WI38 (cell line): ENCODE results near the gene TSPAN32.

ENCODE experiments used
- H3K4me3 ChIP-seq: 2 replicates; pipeline ENCODE4 v1.5.1; 2011; ENCODE audit warnings: low read depth, mild to moderate bottlenecking, control low read depth, low read length
- CTCF ChIP-seq: IDR thresholded peaks from 2 replicates; pipeline ENCODE4 v1.5.1; 2012; ENCODE audit warnings: low read depth, mild to moderate bottlenecking, control low read depth, low read length

The TSPAN32 gene

GRCh38 chr11:2272946-2273280, 28.9 kb upstream of the TSPAN32 start:
- no peak overlapping the region for H3K4me3 ChIP-seq
- no peak for TF ChIP-seq CTCF

DNA sequence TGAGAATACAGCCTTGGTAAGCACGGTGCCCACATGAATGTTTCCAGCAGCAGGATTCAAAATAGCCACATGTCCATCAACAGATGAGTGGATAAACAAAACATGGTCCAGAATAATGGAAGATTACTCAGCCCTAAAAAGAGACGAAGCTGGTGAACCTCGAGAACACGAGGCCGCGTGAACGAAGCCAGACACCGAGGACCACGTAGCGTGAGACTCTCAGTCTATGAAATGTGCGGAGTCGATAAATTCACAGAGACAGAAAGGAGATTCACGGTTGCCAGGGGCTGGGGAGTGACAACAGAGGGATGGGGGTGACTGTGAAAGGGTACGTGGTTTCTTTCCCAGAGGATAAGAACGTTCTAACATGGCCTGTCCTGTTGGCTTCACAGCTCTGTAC, 28.5 kb upstream of the TSPAN32 start:
- H3K4me3 ChIP-seq = no peak overlapping the region
- no peak for TF ChIP-seq CTCF

GRCh38 chr11:2273771-2274170, 28.0 kb upstream of the TSPAN32 start:
- H3K4me3 ChIP-seq = no peak overlapping the region
- no peak for TF ChIP-seq CTCF

- no peak overlapping the region for H3K4me3 ChIP-seq
- TF ChIP-seq CTCF = no peak
Measured at GRCh38 chr11:2275334-2276279, 26.2 kb upstream of the TSPAN32 start.

DNA sequence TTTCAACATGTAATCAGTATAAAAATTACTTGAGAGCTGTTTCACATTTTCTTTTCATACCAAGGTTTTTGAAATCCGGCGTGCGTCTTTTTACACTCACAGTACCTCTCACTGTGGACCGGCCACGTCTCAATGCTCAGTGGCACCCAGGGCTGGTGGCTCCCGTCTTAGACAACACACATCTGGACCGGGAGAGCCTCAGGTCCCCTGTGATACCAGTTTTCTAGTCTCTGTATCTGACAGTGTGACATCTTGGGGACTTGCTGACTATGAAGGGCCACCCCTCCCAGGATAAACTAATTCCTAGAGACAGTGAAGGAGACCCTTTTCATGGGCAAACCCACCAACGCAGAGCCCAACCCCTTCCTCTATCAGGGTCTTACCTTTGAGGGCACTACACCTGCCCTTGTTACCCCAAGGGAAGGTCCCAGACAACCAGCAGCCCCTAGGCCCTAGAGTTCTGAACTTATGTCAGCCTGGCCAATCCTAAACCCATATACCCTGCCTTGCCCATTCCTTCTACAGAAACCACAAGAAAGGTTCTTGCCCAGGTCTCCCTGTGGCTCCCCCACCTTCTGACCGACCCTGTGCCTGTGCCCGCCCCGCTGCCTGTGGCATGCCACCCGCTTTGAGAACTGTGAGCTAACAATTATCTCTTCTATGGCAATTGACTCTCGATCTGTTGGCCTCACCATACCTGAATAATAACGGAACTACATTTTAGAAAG, 25.4 kb upstream of the TSPAN32 start:
- no peak overlapping the region for H3K4me3 ChIP-seq
- no peak for TF ChIP-seq CTCF

GRCh38 chr11:2277008-2277346, 24.8 kb upstream of the TSPAN32 start:
- no peak overlapping the region for H3K4me3 ChIP-seq
- no peak for TF ChIP-seq CTCF

DNA sequence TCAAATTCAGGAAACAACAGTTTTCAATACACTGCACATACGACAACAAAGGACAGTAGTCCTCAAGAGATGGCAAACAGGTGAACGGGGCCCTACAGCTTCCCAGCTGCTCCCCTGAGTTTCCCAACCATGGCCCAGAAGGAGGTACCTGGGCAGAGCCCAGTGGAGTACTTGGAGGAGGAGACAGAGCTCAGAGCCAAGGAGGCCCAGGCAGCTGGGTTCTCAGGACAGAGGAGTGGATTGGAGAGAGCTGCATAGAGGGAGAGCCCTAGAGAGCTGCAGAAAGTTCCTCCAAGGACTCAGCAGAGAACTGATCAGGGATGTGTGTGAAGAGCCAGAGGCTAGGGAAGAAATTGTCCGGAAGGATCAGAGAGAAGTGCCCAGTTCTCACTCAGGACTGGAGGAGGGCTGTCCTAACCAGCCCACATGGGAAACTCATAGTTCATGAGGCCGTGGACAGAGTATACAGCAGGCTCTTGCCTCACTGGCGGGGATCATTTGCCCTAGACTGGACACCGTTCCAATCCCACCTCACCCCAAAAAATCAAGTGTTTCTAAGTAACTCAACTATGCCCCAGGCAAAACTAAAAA, 23.8 kb upstream of the TSPAN32 start:
- no peak overlapping the region for H3K4me3 ChIP-seq
- no peak for TF ChIP-seq CTCF
